ENCODE measurements around the gene MNDA.
"Not testable (repeated sequence)": the region's sequence is repeated elsewhere in the genome, so short reads cannot be mapped to it uniquely, and the experiment has no call there.

Gene MNDA

DNA sequence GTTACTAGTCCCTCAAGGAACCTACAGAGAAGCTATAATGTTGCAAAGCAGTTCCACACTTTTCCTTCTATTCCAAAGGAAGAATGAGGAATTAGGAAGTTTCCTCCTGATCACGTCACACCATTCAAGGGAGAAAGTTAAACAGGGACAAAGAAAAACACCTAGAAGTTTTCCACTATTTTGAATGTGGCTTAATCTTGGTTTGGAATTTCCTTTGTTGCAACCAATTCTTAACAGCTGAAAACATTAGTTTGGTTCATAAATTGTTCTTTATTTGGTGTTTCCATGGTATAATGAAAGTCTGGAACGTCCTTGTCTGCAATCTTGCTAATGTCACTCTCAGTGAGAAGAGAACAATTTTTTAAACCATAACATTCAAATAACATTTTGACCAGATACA, 8.4 kb downstream of the MNDA start:
- DNase-seq = no peak

DNA sequence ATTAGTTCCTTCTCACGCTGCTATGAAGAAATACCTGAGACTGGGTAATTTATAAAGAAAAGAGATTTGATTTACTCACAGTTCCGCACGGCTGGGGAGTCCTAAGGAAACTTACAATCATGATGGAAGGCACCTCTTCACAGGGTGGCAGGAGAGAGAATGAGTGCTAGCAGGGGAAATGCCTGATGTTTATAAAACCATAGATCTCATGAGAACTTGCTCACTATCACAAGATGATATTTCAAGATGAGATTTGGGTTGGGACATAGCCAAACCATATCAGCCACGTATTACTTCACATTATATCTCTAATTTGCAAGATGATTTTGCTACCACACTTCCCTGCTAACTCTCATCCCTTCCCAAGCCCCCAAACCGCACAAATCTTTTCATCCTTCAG, 9.1 kb downstream of the MNDA start:
- no peak for DNase-seq

DNA sequence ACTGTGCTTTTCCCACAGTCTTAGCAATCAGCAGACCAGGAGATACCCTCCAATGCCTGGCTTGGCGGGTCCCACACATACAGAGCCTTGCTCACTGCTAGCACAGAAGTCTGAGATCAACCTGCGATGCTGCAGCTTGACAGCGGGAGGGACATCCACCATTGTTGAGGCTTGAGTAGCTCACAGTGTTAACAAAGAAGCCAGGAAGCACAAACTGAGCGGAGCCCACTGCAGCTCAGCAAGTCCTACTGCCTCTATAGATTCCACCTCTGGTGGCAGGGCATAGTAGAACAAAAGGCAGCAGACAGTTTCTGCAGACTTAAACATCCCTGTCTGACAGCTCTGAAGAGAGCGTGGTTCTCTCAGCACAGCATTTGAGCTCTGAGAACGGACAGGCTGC, 33.4 kb downstream of the MNDA start:
- DNase-seq = no peak

DNA sequence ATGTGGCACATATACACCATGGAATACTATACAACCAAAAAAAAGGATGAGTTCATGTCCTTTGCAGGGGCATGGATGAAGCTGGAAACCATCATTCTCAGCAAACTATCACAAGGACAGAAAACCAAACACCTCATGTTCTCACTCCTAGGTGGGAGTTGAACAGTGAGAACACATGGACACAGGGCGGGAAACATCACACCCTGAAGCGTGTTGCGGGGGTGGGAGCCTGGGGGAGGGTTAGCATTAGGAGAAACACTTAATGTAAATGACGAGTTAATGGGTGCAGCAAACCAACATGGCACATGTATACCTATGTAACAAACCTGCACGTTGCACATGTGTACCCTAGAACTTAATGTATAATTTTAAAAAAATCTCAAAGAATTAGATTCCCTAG, 39.3 kb downstream of the MNDA start:
- not testable (repeated sequence) for DNase-seq

DNA sequence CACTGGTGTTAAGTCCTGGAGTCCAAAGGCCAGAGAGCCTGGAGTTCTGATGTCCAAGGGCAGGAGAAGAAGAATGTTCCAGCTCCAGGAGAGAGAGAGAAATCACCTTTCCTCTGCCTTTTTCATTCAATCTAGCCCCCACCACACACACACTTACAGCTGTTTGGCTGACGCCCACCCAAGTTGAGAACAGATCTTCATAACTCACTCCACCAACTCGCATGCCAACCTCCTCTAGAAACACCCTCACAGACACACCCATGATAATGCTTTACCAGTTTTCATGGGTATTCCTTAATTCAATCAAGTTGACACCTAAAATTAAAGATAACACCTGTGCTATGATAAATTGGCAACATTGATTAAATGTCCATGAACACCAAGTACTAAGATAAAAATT, 42.0 kb downstream of the MNDA start:
- no peak for DNase-seq

DNA sequence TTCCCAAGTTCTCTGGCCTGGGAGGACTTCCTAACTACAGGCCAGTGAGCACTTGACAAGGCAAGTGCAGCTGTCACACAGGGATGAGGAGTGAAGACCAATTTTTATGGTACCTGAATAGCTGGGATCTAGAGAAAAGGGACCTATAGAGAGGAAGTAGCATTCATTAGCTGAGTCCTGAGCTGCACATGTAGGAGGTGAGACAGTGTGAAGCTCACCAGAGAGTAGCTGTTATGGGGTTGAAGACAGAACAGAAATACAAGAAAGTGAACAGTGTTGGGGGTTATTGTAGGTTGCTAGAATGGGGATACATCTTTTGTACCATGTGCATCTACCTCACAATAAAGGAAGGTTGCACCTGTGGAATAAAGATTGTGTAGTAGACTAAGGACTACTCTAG, 62.5 kb downstream of the MNDA start:
- DNase-seq = no peak

DNA sequence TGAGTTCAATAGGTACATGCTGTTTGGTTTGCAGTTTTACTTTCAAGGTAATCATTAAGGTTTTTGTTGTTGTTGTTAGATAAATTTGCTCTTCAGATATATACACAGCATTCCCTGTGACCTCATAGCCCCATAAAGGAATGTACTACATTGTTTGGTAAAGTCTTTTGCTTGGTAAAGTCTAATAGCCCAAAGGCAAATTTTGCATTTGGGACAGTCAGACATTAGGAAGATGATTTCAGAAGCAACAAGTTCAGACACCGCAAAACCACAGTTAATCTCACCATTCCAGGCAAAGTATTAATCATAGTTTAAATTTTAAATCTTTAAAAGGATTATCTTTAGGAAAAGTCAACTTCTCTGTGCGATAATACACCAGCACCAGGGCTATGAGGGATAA, 67.6 kb downstream of the MNDA start:
- no peak for DNase-seq

Data from NCI-H1092 treated with DMSO at 0.1 percent for 48 hours (cell line).